WTC11 (cell line): ENCODE measurements around the gene ELF3.

Source experiments
- ESRRA ChIP-seq: sonication (generic); formaldehyde crosslinking; IDR thresholded peaks from 2 replicates; pipeline ENCODE4 v1.8.1; 2022; ENCODE audit warnings: mild to moderate bottlenecking, missing genetic modification reagents, borderline replicate concordance
- TF ChIP-seq, protein P1 (sequence below): fragments of 200-600 bp; IDR thresholded peaks from 2 replicates; pipeline ENCODE4 v1.8.0; 2022; ENCODE audit warnings: antibody characterized with exemption

GRCh38 chr1:201970334-201971159 is 39.8 kb upstream of the ELF3 start:
- TF ChIP-seq ESRRA (CRISPR knock-in tag), result no peak
- TF ChIP-seq, protein P1, sequence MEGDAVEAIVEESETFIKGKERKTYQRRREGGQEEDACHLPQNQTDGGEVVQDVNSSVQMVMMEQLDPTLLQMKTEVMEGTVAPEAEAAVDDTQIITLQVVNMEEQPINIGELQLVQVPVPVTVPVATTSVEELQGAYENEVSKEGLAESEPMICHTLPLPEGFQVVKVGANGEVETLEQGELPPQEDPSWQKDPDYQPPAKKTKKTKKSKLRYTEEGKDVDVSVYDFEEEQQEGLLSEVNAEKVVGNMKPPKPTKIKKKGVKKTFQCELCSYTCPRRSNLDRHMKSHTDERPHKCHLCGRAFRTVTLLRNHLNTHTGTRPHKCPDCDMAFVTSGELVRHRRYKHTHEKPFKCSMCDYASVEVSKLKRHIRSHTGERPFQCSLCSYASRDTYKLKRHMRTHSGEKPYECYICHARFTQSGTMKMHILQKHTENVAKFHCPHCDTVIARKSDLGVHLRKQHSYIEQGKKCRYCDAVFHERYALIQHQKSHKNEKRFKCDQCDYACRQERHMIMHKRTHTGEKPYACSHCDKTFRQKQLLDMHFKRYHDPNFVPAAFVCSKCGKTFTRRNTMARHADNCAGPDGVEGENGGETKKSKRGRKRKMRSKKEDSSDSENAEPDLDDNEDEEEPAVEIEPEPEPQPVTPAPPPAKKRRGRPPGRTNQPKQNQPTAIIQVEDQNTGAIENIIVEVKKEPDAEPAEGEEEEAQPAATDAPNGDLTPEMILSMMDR, result no peak
